ENCODE measurements around the gene TES.

The TES gene

DNA sequence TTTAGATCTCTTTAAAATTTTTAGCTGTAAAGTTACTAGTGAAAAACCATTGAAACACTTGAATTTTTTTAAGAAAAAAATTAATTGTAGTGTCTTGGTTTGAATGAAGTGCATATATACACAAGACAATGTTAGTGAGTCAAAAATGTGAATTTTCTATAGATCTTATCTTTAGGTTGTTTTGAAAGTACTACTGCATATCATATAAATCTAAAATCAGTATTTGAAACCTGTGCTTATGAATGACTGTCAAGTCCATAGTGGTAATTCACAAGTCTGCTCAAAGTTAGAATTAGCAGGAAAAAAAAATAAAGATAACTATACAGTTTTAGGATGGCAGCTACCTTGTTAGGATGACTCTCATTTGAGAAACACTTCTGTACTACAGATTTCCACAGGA lies 25.0 kb downstream of the TES start:
- H3K23ac ChIP-seq (ENCODE audit: low read length), result no peak overlapping the region
- no peak overlapping the region for H2BK120ac ChIP-seq (ENCODE audit: insufficient read depth, low read length, poor library complexity)
- H3K4me1 ChIP-seq (ENCODE audit: control insufficient read depth in 1 of 2, insufficient read depth in 2 of 2, low read length in 2 of 2), result peaks cover 1 to 2% of the 10 kb centered on the region in 2 experiments
- no peak overlapping the region for H4K91ac ChIP-seq (ENCODE audit: low read depth, low read length)
- no peaks in the 10 kb centered on the region for H3K27me3 ChIP-seq (ENCODE audit: insufficient read depth, low read length)
- H4K8ac ChIP-seq (ENCODE audit: low read depth, low read length), result no peak overlapping the region
- H3K4me2 ChIP-seq (ENCODE audit: low read length), result no peak overlapping the region
- H2BK5ac ChIP-seq (ENCODE audit: low read depth, low read length, poor library complexity), result no peak overlapping the region
- H3K79me2 ChIP-seq (ENCODE audit: control insufficient read depth, insufficient read depth, low read length, poor library complexity), result peaks cover 6% of the 10 kb centered on the region
- no peak overlapping the region for H3K9ac ChIP-seq (ENCODE audit: low read length)
- no peak overlapping the region for H3K18ac ChIP-seq (ENCODE audit: low read length)
- no peaks in the 10 kb centered on the region for H3K9me3 ChIP-seq (ENCODE audit: insufficient read depth, low read depth, low read length)
- no peak overlapping the region for H3K14ac ChIP-seq (ENCODE audit: low read length)
- no peak overlapping the region for H2AK5ac ChIP-seq (ENCODE audit: low read length)
- H3K4ac ChIP-seq (ENCODE audit: low read depth, low read length), result no peak overlapping the region
- peaks cover 2 to 17% of the 10 kb centered on the region in 2 experiments for H3K36me3 ChIP-seq (ENCODE audit: control insufficient read depth in 1 of 2, insufficient read depth in 2 of 2, low read length in 2 of 2)
- no peak overlapping the region for H3K4me3 ChIP-seq (ENCODE audit: low read depth, low read length)
- H2AFZ ChIP-seq (ENCODE audit: insufficient read depth, low read length, poor library complexity), result no peak overlapping the region
- no peak overlapping the region for H2BK12ac ChIP-seq (ENCODE audit: low read length)
- H3K79me1 ChIP-seq (ENCODE audit: low read length), result no peaks in the 10 kb centered on the region
- no peak overlapping the region for H3K27ac ChIP-seq (ENCODE audit: low read depth, low read length)
- no peak for DNase-seq
- H4K12ac ChIP-seq (ENCODE audit: low read depth, low read length), result no peak overlapping the region

DNA sequence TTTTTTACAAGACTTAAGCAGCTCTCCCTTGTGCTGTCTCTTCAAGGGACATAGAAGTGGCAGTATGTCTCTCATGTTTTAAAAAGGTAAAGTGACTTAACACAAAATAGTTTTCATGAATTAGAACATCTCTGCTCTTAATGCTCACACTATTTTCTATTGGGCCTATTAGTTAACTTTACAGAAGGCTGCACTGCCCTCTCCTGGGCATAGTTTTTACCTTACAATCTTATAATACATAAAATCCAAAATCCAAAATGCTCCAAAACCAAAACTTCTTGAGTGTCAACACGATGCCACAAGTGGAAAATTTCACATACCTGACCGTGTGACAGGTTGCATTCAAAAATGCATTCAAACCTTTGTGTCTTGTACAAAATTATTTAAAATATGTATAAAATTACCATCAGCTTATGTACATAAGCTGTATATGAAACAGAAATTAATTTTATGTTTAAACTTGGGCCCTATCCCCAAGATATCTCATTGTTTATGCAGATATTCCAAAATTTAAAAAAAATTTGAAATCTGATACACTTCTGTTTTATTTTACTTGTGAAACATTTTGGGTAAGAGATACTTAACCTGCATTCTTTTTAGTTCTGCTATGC lies 25.8 kb downstream of the TES start:
- no peak overlapping the region for H3K4me3 ChIP-seq (ENCODE audit: low read depth, low read length)
- no peak overlapping the region for H2AFZ ChIP-seq (ENCODE audit: insufficient read depth, low read length, poor library complexity)
- H3K18ac ChIP-seq (ENCODE audit: low read length), result no peak overlapping the region
- no peaks in the 10 kb centered on the region for H3K9me3 ChIP-seq (ENCODE audit: insufficient read depth, low read depth, low read length)
- no peak overlapping the region for H3K23ac ChIP-seq (ENCODE audit: low read length)
- H3K27me3 ChIP-seq (ENCODE audit: insufficient read depth, low read length), result no peaks in the 10 kb centered on the region
- H2AK5ac ChIP-seq (ENCODE audit: low read length), result no peak overlapping the region
- peaks cover 2 to 17% of the 10 kb centered on the region in 2 experiments for H3K36me3 ChIP-seq (ENCODE audit: control insufficient read depth in 1 of 2, insufficient read depth in 2 of 2, low read length in 2 of 2)
- H3K27ac ChIP-seq (ENCODE audit: low read depth, low read length), result no peak overlapping the region
- no CpG with 5 or more reads among the region's 2 CpGs for WGBS (ENCODE audit: extremely low coverage, insufficient coverage, insufficient read length)
- peaks cover 4% of the 10 kb centered on the region for H3K79me2 ChIP-seq (ENCODE audit: control insufficient read depth, insufficient read depth, low read length, poor library complexity)
- no peak overlapping the region for H3K4ac ChIP-seq (ENCODE audit: low read depth, low read length)
- no peak overlapping the region for H2BK5ac ChIP-seq (ENCODE audit: low read depth, low read length, poor library complexity)
- H3K4me2 ChIP-seq (ENCODE audit: low read length), result no peak overlapping the region
- H4K8ac ChIP-seq (ENCODE audit: low read depth, low read length), result no peak overlapping the region
- H3K9ac ChIP-seq (ENCODE audit: low read length), result no peak overlapping the region
- H4K91ac ChIP-seq (ENCODE audit: low read depth, low read length), result no peak overlapping the region
- no peak overlapping the region for H2BK12ac ChIP-seq (ENCODE audit: low read length)
- no peaks in the 10 kb centered on the region for H3K79me1 ChIP-seq (ENCODE audit: low read length)
- H2BK120ac ChIP-seq (ENCODE audit: insufficient read depth, low read length, poor library complexity), result no peak overlapping the region
- H3K4me1 ChIP-seq (ENCODE audit: control insufficient read depth in 1 of 2, insufficient read depth in 2 of 2, low read length in 2 of 2), result peaks cover 0 to 2% of the 10 kb centered on the region in 2 experiments
- H3K14ac ChIP-seq (ENCODE audit: low read length), result no peak overlapping the region
- peak; percentile 53 to 74 for DNase-seq
- H4K12ac ChIP-seq (ENCODE audit: low read depth, low read length), result no peak overlapping the region

DNA sequence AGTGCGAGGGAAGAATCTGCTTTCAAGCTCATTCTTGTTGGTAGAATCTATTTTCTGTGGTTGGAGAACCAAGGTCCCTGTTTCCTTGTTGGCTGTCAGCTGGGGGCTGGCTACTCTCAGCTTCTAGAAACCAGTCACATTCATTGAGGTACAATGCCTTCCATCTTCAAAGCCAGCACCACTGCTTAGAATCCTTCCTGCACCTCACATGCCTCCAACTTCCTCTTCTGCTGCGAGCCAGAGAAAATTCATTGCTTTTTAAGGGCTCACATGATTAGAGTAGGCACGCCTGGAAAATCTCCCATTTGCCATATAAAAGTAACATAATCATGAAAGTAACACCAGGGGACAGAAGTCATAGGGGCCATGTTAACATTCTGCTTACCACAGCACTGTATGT lies 28.7 kb downstream of the TES start:
- no peak overlapping the region for H3K4me2 ChIP-seq (ENCODE audit: low read length)
- no peak overlapping the region for H4K8ac ChIP-seq (ENCODE audit: low read depth, low read length)
- H3K23ac ChIP-seq (ENCODE audit: low read length), result no peak overlapping the region
- no peaks in the 10 kb centered on the region for H3K9me3 ChIP-seq (ENCODE audit: insufficient read depth, low read depth, low read length)
- no peak overlapping the region for H3K14ac ChIP-seq (ENCODE audit: low read length)
- H2BK12ac ChIP-seq (ENCODE audit: low read length), result no peak overlapping the region
- no CpG with 5 or more reads among the region's 3 CpGs for WGBS (ENCODE audit: extremely low coverage, insufficient coverage, insufficient read length)
- no peak overlapping the region for H2BK120ac ChIP-seq (ENCODE audit: insufficient read depth, low read length, poor library complexity)
- H2AFZ ChIP-seq (ENCODE audit: insufficient read depth, low read length, poor library complexity), result no peak overlapping the region
- H3K36me3 ChIP-seq (ENCODE audit: control insufficient read depth in 1 of 2, insufficient read depth in 2 of 2, low read length in 2 of 2), result peaks cover 2 to 20% of the 10 kb centered on the region in 2 experiments
- no peak for DNase-seq
- no peaks in the 10 kb centered on the region for H3K4me1 ChIP-seq (ENCODE audit: control insufficient read depth in 1 of 2, insufficient read depth in 2 of 2, low read length in 2 of 2)
- H2BK5ac ChIP-seq (ENCODE audit: low read depth, low read length, poor library complexity), result no peak overlapping the region
- no peak overlapping the region for H3K4me3 ChIP-seq (ENCODE audit: low read depth, low read length)
- H3K4ac ChIP-seq (ENCODE audit: low read depth, low read length), result no peak overlapping the region
- peaks cover 2% of the 10 kb centered on the region for H3K79me2 ChIP-seq (ENCODE audit: control insufficient read depth, insufficient read depth, low read length, poor library complexity)
- H2AK5ac ChIP-seq (ENCODE audit: low read length), result no peak overlapping the region
- no peaks in the 10 kb centered on the region for H3K79me1 ChIP-seq (ENCODE audit: low read length)
- no peak overlapping the region for H4K91ac ChIP-seq (ENCODE audit: low read depth, low read length)
- H4K12ac ChIP-seq (ENCODE audit: low read depth, low read length), result no peak overlapping the region
- no peaks in the 10 kb centered on the region for H3K27me3 ChIP-seq (ENCODE audit: insufficient read depth, low read length)
- no peak overlapping the region for H3K27ac ChIP-seq (ENCODE audit: low read depth, low read length)
- no peak overlapping the region for H3K9ac ChIP-seq (ENCODE audit: low read length)
- no peak overlapping the region for H3K18ac ChIP-seq (ENCODE audit: low read length)

DNA sequence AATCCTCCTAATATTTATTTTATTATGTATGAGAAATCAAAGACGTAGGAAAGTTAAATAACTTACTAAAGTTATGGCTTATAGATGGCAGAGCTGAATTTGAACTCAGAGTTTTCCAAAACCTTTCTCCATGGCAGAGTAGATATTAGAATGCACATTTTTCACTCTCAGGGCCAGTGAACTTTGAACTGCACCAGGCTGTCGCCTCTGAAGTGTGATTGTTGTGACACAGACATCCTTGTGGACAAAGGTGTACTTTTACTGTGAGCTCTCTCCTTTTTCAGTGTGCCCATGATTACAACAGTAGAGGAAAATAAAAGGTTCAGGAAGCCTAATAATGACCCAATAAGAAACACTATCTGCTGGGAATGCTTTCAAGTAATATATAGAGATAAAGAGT lies 29.1 kb downstream of the TES start:
- H3K4me3 ChIP-seq (ENCODE audit: low read depth, low read length), result no peak overlapping the region
- H3K4me1 ChIP-seq (ENCODE audit: control insufficient read depth in 1 of 2, insufficient read depth in 2 of 2, low read length in 2 of 2), result no peaks in the 10 kb centered on the region
- no peak overlapping the region for H2BK5ac ChIP-seq (ENCODE audit: low read depth, low read length, poor library complexity)
- H2AK5ac ChIP-seq (ENCODE audit: low read length), result no peak overlapping the region
- H3K4me2 ChIP-seq (ENCODE audit: low read length), result no peak overlapping the region
- H3K23ac ChIP-seq (ENCODE audit: low read length), result no peak overlapping the region
- no peaks in the 10 kb centered on the region for H3K27me3 ChIP-seq (ENCODE audit: insufficient read depth, low read length)
- no peak overlapping the region for H3K4ac ChIP-seq (ENCODE audit: low read depth, low read length)
- no CpG with 5 or more reads among the region's 2 CpGs for WGBS (ENCODE audit: extremely low coverage, insufficient coverage, insufficient read length)
- no peak overlapping the region for H2AFZ ChIP-seq (ENCODE audit: insufficient read depth, low read length, poor library complexity)
- no peak overlapping the region for H2BK12ac ChIP-seq (ENCODE audit: low read length)
- H3K9ac ChIP-seq (ENCODE audit: low read length), result no peak overlapping the region
- DNase-seq, result no peak
- no peaks in the 10 kb centered on the region for H3K79me1 ChIP-seq (ENCODE audit: low read length)
- H4K8ac ChIP-seq (ENCODE audit: low read depth, low read length), result no peak overlapping the region
- H3K36me3 ChIP-seq (ENCODE audit: control insufficient read depth in 1 of 2, insufficient read depth in 2 of 2, low read length in 2 of 2), result peaks cover 3 to 22% of the 10 kb centered on the region in 2 experiments
- peaks cover 2% of the 10 kb centered on the region for H3K9me3 ChIP-seq (ENCODE audit: insufficient read depth, low read depth, low read length)
- H3K14ac ChIP-seq (ENCODE audit: low read length), result no peak overlapping the region
- no peak overlapping the region for H3K18ac ChIP-seq (ENCODE audit: low read length)
- peaks cover 2% of the 10 kb centered on the region for H3K79me2 ChIP-seq (ENCODE audit: control insufficient read depth, insufficient read depth, low read length, poor library complexity)
- H2BK120ac ChIP-seq (ENCODE audit: insufficient read depth, low read length, poor library complexity), result no peak overlapping the region
- H3K27ac ChIP-seq (ENCODE audit: low read depth, low read length), result no peak overlapping the region
- H4K12ac ChIP-seq (ENCODE audit: low read depth, low read length), result no peak overlapping the region
- H4K91ac ChIP-seq (ENCODE audit: low read depth, low read length), result no peak overlapping the region

Measured in trophoblast cell (in vitro differentiated cells and primary cell).